Muscle layer of colon (tissue), 2 donors: Measurements from ENCODE around the gene RETREG1.

Experiments
- H3K27ac ChIP-seq: one replicate; pipeline ENCODE4 v1.7.0; 2013; ENCODE audit warnings: low read depth, mild to moderate bottlenecking, low read length, moderate library complexity
- H3K27me3 ChIP-seq, 2 donors: one replicate each; pipeline ENCODE4 v1.7.0; 2013; ENCODE audit warnings: low read length in 2 of 2, mild to moderate bottlenecking in 2 of 2; ENCODE audit not compliant: insufficient read depth in 2 of 2, control insufficient read depth in 1 of 2
- H3K36me3 ChIP-seq: one replicate; pipeline ENCODE4 v1.7.0; 2013; ENCODE audit warnings: mild to moderate bottlenecking, low read length; ENCODE audit not compliant: insufficient read depth
- H3K4me1 ChIP-seq: one replicate; pipeline ENCODE4 v1.7.0; 2013; ENCODE audit warnings: mild to moderate bottlenecking, low read length; ENCODE audit not compliant: insufficient read depth
- H3K4me3 ChIP-seq, 2 donors: one replicate each; pipeline ENCODE4 v1.7.0; 2013; ENCODE audit warnings: low read length in 2 of 2, low read depth in 1 of 2, mild to moderate bottlenecking in 1 of 2, moderate library complexity in 1 of 2
- H3K9ac ChIP-seq: one replicate; pipeline ENCODE4 v1.7.0; 2013; ENCODE audit warnings: low read length
- H3K9me3 ChIP-seq: one replicate; pipeline ENCODE4 v1.7.0; 2013; ENCODE audit warnings: mild to moderate bottlenecking, low read length
- donor health status: abdominal sarcoma.
- donor health status: Adenocarcinoma of cecum.

Gene RETREG1

DNA sequence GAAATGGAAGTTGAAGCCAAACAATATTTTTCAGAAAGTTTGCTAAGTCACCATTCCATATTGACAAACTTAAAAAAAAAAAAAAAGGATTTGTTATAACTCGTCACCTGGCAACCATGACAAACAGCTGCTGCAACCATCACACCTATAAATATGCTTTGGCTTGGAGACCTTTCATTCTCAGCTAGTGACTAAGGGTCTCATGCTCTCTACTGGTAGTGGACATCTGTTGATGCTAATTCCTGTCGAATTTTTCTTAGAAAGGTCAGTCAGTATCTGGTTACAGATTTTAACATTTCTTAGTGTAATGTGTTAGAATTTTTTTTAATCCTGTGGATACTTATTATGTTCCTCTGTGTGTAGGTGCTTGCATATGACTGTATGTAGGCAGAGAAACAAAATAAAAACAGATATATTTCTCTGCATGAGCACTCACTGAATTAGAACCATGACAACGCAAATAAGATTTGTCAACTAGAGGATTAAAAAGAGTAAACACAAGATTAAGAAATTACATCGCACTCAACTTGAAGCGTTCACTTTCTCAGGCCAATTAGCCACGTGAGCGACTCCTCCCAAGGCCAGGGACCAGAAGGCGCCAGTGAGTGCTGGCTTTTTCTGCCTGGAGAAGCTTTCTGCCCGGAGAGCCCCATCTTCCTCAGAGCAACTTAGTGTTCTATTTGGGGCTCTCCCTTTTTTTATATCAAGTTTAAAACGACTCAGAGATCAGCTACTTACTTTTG lies 124.2 kb downstream of the RETREG1 start:
- Histone ChIP-seq H3K9ac (no peak overlapping the region), H3K27me3 (no peaks in the 10 kb centered on the region)

DNA sequence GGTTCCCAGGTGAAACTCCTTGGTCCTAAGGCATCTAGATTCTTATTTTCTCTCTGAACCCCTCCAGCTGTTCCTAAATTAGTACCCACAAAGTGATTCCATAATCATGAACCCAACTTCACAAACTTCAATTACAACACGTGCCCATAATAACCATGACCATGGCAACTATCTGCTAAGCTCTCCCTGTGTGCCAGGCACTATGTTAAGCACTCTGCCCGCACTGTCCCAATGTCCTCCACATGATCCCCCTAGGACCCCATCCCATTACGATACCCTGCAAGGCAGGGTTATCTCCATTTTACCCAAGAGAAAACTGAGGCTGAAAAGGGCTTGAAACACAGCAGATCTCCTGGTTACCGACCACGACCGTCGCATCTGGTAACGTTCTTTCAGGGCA lies 125.9 kb downstream of the RETREG1 start:
- no peaks in the 10 kb centered on the region for H3K4me1 ChIP-seq
- no peaks in the 10 kb centered on the region for H3K9me3 ChIP-seq
- no peaks in the 10 kb centered on the region for H3K27me3 ChIP-seq
- H3K27ac ChIP-seq, result no peak overlapping the region
- H3K4me3 ChIP-seq, result no peak overlapping the region
- no peaks in the 10 kb centered on the region for H3K36me3 ChIP-seq
- H3K9ac ChIP-seq, result no peak overlapping the region

More for the DNA sequence above, 124.2 kb downstream of the RETREG1 start:
- Histone ChIP-seq H3K27ac (no peak overlapping the region), H3K4me3 (no peak overlapping the region), H3K4me1 (no peaks in the 10 kb centered on the region), H3K36me3 (no peaks in the 10 kb centered on the region), H3K9me3 (no peaks in the 10 kb centered on the region)

DNA sequence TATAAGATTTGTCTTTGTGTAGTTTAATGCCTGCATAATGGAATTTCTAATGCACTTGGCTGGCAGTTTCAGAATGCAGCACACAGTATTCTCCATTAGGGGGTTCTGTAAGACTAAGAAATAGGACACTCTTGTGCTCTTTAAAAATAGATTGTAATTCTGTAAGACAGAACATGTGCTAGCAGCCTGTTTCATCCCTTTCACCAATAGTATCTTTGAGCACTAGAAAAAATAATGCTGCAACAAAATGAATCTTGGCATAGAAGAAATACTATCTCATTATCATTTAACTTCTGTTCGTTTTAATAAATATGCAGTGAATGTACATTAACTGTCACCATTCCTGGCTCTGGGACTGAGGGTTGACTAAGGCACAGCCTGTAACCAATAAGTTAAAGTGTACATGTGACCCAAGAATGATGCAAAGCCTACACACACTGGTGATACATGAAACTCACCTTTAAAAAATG lies 127.4 kb downstream of the RETREG1 start:
- H3K27me3 ChIP-seq, result no peaks in the 10 kb centered on the region
- no peaks in the 10 kb centered on the region for H3K4me1 ChIP-seq
- no peaks in the 10 kb centered on the region for H3K9me3 ChIP-seq
- H3K9ac ChIP-seq, result no peak overlapping the region
- H3K36me3 ChIP-seq, result no peaks in the 10 kb centered on the region
- H3K27ac ChIP-seq, result no peak overlapping the region
- H3K4me3 ChIP-seq, result no peak overlapping the region

DNA sequence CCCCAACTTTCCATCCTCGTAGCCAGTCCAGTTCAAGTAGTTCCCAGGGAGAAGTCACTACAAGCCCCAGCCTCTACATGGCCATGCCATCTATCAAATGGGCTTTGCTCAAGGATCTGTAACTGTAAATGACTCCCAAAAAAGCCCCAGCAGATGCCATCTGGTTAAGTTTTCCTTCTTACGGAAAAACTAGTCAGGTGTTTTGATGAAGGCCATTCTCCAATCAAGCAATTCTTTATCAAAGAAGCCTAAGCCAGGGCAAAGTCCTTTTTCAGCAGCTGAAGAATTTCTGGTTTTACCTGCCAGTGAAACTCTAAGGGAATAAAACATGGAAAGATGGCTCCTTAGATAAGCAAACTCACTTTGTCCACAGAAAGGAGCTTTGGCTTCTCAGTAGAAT lies 129.3 kb downstream of the RETREG1 start:
- Histone ChIP-seq H3K4me3 (no peak overlapping the region), H3K4me1 (no peaks in the 10 kb centered on the region), H3K9ac (no peak overlapping the region), H3K27ac (no peak overlapping the region), H3K9me3 (no peaks in the 10 kb centered on the region), H3K36me3 (no peaks in the 10 kb centered on the region), H3K27me3 (no peaks in the 10 kb centered on the region)

DNA sequence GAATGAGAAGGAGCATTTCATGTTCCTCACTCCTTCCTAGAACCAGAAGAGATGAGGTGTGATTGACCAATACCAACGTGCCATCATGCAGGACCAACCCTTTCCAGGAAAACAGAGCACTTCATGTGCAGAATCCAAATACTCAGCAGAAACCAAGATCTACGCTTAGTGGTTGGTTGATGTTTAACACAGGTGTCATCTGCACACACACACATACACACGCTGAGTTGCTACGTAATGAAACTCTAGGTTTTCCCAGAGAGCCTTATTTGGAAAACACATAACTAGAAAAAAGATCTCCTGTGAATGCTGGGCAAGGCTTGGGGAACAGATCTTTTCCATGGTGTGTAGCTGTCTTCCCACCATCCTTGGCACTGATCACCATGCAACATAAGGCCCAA lies 130.1 kb downstream of the RETREG1 start:
- Histone ChIP-seq H3K27ac (no peak overlapping the region), H3K9me3 (no peaks in the 10 kb centered on the region), H3K4me1 (no peaks in the 10 kb centered on the region), H3K9ac (no peak overlapping the region), H3K36me3 (no peaks in the 10 kb centered on the region), H3K4me3 (no peak overlapping the region), H3K27me3 (no peaks in the 10 kb centered on the region)

DNA sequence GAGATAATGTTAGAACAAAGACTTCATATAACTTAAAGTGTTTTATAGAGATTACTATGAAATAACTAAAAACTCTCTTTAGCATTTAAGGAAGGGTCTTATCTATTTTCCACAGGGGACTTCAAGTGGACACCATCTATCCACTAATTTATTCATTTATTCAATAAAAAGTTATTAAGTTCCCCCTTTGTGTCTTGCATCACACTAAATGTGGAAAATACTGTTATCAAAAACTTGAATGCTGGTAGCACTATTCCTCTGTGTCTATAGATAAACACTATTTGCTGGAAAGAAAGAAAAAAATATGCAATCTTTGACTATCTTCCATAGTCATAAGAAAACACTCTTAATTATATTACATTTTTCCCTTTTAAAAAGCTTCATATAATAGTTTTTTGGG lies 131.1 kb downstream of the RETREG1 start:
- Histone ChIP-seq H3K27me3 (no peaks in the 10 kb centered on the region), H3K4me3 (no peak overlapping the region), H3K9me3 (no peaks in the 10 kb centered on the region), H3K36me3 (no peaks in the 10 kb centered on the region), H3K27ac (no peak overlapping the region), H3K9ac (no peak overlapping the region), H3K4me1 (no peaks in the 10 kb centered on the region)

DNA sequence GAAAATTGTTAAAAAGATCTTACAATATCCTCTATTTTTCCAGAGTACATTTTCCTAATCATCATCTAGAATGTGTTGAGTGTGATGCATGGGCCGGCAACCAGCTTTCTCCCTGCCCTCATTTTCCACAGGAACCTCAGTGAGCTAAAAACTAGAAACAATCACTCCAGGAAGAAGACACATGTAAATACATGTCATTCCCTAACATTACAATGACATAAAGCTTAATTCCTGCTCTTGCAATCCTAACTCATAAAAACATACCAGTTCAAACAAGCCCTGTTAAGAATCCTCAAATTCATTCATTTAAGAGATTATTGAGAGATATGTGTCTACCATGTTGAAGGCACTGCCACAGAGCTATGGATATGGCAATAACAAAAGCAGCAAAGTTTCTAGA lies 132.7 kb downstream of the RETREG1 start:
- no peak overlapping the region for H3K27ac ChIP-seq
- no peak overlapping the region for H3K4me3 ChIP-seq
- no peaks in the 10 kb centered on the region for H3K4me1 ChIP-seq

DNA sequence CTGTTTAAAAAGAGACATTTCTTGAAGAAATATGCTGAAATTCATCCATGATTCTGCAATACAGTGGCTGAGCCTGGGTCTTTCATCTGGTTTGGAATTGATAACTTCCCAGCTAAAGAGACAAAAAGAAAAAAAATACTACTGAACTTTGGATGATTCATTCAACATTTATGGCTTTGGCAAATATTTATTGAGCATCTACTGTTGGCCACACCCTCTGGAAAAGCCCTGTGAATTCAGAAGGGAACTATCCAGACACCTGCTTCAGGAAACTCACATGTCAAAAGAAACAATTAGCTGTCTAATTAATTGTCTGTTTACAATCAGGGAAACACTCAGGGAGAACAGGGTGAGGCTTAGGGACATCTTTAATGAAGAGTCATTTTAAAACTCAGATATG lies 133.4 kb downstream of the RETREG1 start:
- no peaks in the 10 kb centered on the region for H3K4me1 ChIP-seq
- H3K4me3 ChIP-seq, result no peak overlapping the region
- H3K36me3 ChIP-seq, result no peaks in the 10 kb centered on the region
- H3K27me3 ChIP-seq, result no peaks in the 10 kb centered on the region
- no peak overlapping the region for H3K27ac ChIP-seq
- H3K9ac ChIP-seq, result no peak overlapping the region
- no peaks in the 10 kb centered on the region for H3K9me3 ChIP-seq

More for the DNA sequence above, 132.7 kb downstream of the RETREG1 start:
- H3K9ac ChIP-seq, result no peak overlapping the region
- no peaks in the 10 kb centered on the region for H3K9me3 ChIP-seq
- no peaks in the 10 kb centered on the region for H3K27me3 ChIP-seq
- H3K36me3 ChIP-seq, result no peaks in the 10 kb centered on the region

DNA sequence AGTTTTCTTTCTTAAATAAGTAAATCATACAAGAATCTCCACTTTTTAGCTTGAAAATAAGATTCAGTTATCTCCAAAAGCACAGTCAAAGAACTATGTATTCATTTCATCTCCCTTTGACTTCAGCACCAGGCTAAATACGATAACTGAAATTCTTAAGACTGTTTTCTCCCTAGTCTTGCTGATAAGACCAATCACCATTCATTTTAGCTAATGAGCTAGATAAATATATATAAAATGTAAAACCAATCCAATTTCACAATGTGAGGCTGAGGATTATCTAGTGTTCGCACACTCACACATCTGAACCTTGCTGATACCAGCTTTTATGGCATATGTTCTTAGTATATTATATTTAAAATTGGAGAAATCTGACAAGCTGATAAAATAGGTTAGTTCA lies 133.9 kb downstream of the RETREG1 start:
- no peaks in the 10 kb centered on the region for H3K36me3 ChIP-seq
- H3K4me1 ChIP-seq, result no peaks in the 10 kb centered on the region
- no peak overlapping the region for H3K4me3 ChIP-seq
- no peaks in the 10 kb centered on the region for H3K9me3 ChIP-seq
- no peak overlapping the region for H3K9ac ChIP-seq
- no peaks in the 10 kb centered on the region for H3K27me3 ChIP-seq
- no peak overlapping the region for H3K27ac ChIP-seq

DNA sequence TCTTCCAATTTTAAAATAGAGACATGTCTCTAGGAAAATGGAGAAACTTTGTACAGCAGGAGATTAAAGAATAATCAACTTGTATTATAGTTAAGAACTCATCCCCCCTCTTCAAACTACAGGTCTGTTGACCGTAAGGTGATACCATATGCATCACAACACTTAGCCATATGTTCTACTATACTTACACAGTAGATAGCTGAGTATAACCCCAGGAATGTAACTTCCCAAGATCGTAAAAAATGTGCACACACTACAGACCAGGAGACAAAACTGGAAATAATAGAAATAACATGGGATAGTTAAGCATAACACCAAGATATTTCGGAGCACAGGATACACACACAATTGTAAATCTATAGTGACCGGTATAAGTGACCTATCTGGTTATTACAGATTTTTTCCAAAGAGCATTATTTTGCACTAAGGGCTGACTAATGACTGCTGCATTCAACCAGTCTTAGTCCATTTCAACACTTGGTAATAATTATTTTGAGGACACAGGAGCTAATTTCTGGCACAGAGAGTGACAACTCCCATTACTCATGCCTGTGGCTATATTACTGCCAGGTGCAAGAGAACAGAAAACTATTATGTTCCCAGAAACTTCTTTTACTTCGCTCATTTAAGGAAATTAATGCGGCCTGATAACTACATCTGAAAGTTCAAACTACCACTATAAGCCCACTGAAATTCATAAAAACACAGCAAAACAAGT lies 135.8 kb downstream of the RETREG1 start:
- Histone ChIP-seq H3K9ac (no peak overlapping the region), H3K4me3 (no peak overlapping the region), H3K4me1 (no peaks in the 10 kb centered on the region), H3K27ac (no peak overlapping the region), H3K27me3 (no peaks in the 10 kb centered on the region), H3K9me3 (no peaks in the 10 kb centered on the region), H3K36me3 (no peaks in the 10 kb centered on the region)

DNA sequence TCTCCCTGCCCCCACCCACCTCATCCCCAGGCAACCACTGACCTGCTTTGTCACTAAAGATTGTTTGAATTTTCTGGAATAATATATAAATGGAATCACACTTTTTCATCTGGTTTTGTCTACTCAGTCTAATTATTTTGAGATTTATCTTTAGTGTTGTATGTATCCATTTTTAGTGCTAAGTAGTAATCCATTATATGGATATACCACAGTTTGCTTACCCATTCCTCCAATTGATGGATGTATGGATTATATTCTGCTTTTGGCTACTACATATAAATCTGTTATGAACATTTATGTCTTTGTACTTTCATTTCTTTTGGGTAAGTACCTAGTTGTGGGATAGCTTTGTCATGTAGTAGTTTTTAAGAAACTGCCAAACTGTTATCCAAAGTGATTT lies 136.7 kb downstream of the RETREG1 start:
- no peak overlapping the region for H3K27ac ChIP-seq
- H3K9me3 ChIP-seq, result no peaks in the 10 kb centered on the region
- no peak overlapping the region for H3K4me3 ChIP-seq
- H3K9ac ChIP-seq, result no peak overlapping the region
- H3K4me1 ChIP-seq, result no peaks in the 10 kb centered on the region
- no peaks in the 10 kb centered on the region for H3K27me3 ChIP-seq
- H3K36me3 ChIP-seq, result no peaks in the 10 kb centered on the region

DNA sequence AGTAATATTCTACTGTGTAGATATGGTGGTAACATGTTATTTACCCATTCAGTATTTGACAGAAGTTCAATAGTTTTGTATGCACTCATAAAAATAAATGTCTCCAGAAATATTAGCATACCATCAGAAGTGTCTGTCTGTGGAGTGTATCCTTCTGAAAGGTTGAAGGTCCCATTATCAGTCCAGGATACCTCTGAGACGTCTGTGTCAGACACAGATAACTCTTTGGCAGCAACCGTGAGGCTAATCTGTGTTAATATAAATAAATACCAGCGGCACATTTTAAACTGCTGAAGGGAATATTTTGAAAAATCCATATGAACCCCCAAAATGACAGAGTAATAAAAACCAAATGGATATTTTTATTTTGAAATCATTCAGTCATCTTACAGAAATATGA lies 139.3 kb downstream of the RETREG1 start:
- no peak overlapping the region for H3K9ac ChIP-seq
- no peaks in the 10 kb centered on the region for H3K36me3 ChIP-seq
- H3K27ac ChIP-seq, result no peak overlapping the region
- H3K27me3 ChIP-seq, result no peaks in the 10 kb centered on the region
- H3K9me3 ChIP-seq, result no peaks in the 10 kb centered on the region
- no peaks in the 10 kb centered on the region for H3K4me1 ChIP-seq
- H3K4me3 ChIP-seq, result no peak overlapping the region
